Psoas muscle (tissue), 8 donors: ENCODE data around the gene ACBD5. TPM values are rescaled to one million over a fixed set of nuclear protein-coding genes. Genes with fewer than 3 reads are reported as not detected.
"Not testable (repeated sequence)": the region's sequence is repeated elsewhere in the genome, so short reads cannot be mapped to it uniquely, and the experiment has no call there.

Source experiments
- ATAC-seq, 4 donors: fragments of 200-7000 bp; cut with Tn5 transposase; one replicate each; pipeline ENCODE4 v1.9.1; 2020; ENCODE audit warnings: moderate library complexity in 3 of 4, mild to moderate bottlenecking in 2 of 4
- DNase-seq, 2 donors: peaks; one replicate each; pipeline ENCODE4 v3.0.0-alpha.2; 2020
- H3K27ac ChIP-seq: fragments of 200-600 bp; one replicate; pipeline ENCODE4 v1.8.0; 2022
- H3K27me3 ChIP-seq, 3 donors: fragments of 200-600 bp in 1 of 3; one replicate each; pipeline versions ENCODE4 v1.6.1 to v1.8.0; 2013 to 2022; ENCODE audit warnings: low read length in 2 of 3, mild to moderate bottlenecking in 2 of 3, moderate library complexity in 1 of 3; ENCODE audit not compliant: insufficient read depth in 3 of 3
- H3K36me3 ChIP-seq, 2 donors: fragments of 200-600 bp in 1 of 2; one replicate each; pipeline versions ENCODE4 v1.6.1 to v1.8.0; 2013 to 2022; ENCODE audit warnings: low read depth in 1 of 2, mild to moderate bottlenecking in 1 of 2, moderate library complexity in 1 of 2; ENCODE audit not compliant: insufficient read depth in 1 of 2
- H3K4me1 ChIP-seq: fragments of 200-600 bp; one replicate; pipeline ENCODE4 v1.8.0; 2022
- H3K4me3 ChIP-seq: fragments of 200-600 bp; one replicate; pipeline ENCODE4 v1.8.0; 2022; ENCODE audit warnings: mild to moderate bottlenecking
- H3K9me3 ChIP-seq: fragments of 200-600 bp; one replicate; pipeline ENCODE4 v1.8.0; 2022
- CTCF ChIP-seq: fragments of 200-600 bp; IDR thresholded peaks from one replicate; pipeline ENCODE4 v1.8.0; 2022; ENCODE audit warnings: antibody characterized with exemption
- WGBS, 3 donors: extraction: QIAGEN DNeasy Blood & Tissue Kit; methylation state at CpG; one replicate each; pipeline versions ENCODE4 v1.1.6 to v1.1.7; 2013; 5-methylcytosine and 5-hydroxymethylcytosine counted together
- intact Hi-C, 2 donors: fragments of 100-400 bp; cut with DNase I; formaldehyde crosslinking; loops; one replicate each; pipeline versions ENCODE4 v1.11.0 to v1.14.2; 2022
- polyA plus RNA-seq, 3 donors: library from polyadenylated mRNA; stranded (reverse); fragments of 200-250 nt; gene quantifications; one replicate each; pipeline ENCODE4 v1.2.3, GENCODE V29; 2013
- total RNA-seq, 4 donors: library from RNA; stranded (reverse); fragmentation: NEBNext Ultra II Directional in 2 of 4; extraction: Animal tissue kit (Norgen Biotek cat#: 25700) in 2 of 4; gene quantifications; one replicate each; pipeline versions ENCODE4 v1.2.1 to v1.2.4, GENCODE V29; 2021 to 2023
- donor health status: healthy with polysubstance abuse.
- donor health status: DM: no; HTN: no; CAD: no; lungs with moderate emphysema.
- donor health status: Bipolar disorder and iron deficiency.
- donor health status: healthy.
- donor health status: DM: yes; HTN: yes; CAD: no.
- donor health status: DM: no; HTN: no; CAD: no.
- donor health status: DM: no; HTN: no; CAD: no.
- donor health status: DM: yes; HTN: yes; CAD: no.

ACBD5 gene
- total and polyA plus RNA-seq, 7 donors = 18.4 to 53.6 (median 33.3) TPM

DNA sequence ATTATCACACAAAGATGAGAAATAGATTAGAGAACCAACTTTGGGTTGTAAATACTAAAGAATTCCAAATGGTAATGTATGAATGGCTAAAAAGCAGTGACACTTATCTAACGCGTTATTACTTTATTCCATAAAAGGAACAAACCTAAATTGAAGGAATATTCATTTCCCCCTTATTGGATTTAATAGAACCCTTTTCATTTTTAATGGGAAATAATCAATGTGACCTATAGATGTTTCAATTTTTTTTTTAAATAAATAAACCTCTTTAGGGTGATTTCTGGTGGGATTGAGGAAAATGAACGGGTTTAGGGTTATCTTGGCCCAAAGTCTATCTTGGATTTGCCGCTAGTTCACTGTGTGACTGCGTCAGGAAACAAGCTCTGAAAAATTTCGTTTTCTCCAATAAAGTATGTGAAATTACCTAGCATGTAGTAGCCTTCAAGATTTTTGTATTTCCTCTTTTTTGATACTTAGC is 1.9 kb upstream of the ACBD5 start:
- DNase-seq (no peak), ATAC-seq (no peak)
- 0 to 1% (median 1%) methylated on average over 6 of the region's 6 CpGs for WGBS, 3 donors
- Histone ChIP-seq H3K36me3 (peaks cover 0 to 6% of the 10 kb centered on the region in 2 donors), H3K4me1 (peaks cover 26% of the 10 kb centered on the region), H3K27ac (peak overlapping the region; percentile 99), H3K4me3 (peak overlapping the region; percentile 88), H3K27me3 (no peaks in the 10 kb centered on the region), H3K9me3 (no peaks in the 10 kb centered on the region)
- intact Hi-C loops = loop anchor here (5.0 to 10.0 kb wide), 2 partner anchors 90 to 262 kb away; partner anchors contain the start of genes RAB18 (in 2 of the 2) and YME1L1 (in 1 of the 2)
- no peak for TF ChIP-seq CTCF

DNA sequence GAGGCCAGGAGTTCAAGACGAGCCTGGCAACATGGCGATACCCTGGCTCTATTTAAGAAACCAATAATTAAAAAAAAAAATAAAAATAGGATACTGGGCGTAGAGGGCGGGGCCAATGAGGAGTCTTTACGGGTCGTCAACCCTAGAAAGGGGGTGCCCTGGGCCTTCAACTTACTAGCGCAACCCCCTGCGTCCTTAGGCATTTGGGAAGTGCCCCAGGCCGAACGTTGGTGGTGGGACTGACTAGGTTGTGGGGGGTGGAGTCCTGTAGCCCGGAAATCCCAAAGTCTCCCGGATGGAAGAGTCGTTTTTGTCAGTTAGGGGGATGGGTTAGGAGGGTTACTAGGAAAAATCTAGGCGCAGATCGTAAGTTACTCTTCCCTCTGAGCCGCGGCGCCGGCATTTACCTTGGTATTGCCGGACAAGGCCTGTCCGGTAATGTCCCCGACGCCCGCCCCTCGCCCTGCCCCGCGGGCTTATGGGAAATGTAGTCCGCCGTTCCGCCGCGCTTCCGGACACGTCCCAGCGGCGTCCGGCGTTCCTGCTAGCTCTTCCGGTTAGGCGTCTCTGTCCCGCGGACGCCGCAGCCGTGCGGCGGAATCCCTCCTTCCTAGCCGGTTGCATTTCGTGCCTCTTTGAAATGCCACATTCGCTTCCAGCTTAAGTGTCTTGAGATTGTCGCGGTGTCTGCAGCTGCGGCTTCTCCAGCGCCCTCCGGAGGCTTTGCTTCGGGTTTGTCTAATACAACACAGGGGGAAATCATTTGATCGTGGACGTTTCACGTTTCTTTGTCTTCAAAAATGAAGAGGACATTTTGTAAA is 1.3 kb upstream of the ACBD5 start:
- intact Hi-C loops = loop anchor here (1.0 to 10.0 kb wide), 3 partner anchors 88 to 263 kb away; partner anchors contain the start of genes RAB18 (in 2 of the 2) and YME1L1 (in 2 of the 2)
- peak; percentile 93 to 96 for DNase-seq

GRCh38 chr10:27241010-27241651 is 534 bp upstream of the ACBD5 start:
- Histone ChIP-seq H3K27me3 (no peaks in the 10 kb centered on the region), H3K36me3 (peaks cover 0 to 6% of the 10 kb centered on the region in 2 donors), H3K27ac (peak overlapping the region; percentile 99), H3K9me3 (no peaks in the 10 kb centered on the region), H3K4me1 (peaks cover 26% of the 10 kb centered on the region), H3K4me3 (peak overlapping the region; percentile 88)
- ATAC-seq = peak; percentile 11 to 23 (median 16)
- intact Hi-C loops = loop anchor here (1.0 to 10.0 kb wide), 3 partner anchors 87 to 264 kb away; partner anchors contain the start of genes RAB18 (in 2 of the 2) and YME1L1 (in 2 of the 2)
- no peak for TF ChIP-seq CTCF
- peak in 1 of 2 donors; percentile 62 for DNase-seq
- 3 to 7% (median 5%) methylated on average over 33 of the region's 33 CpGs for WGBS, 3 donors

More for the DNA sequence above, 1.3 kb upstream of the ACBD5 start:
- no peaks in the 10 kb centered on the region for H3K27me3 ChIP-seq
- peak; percentile 91 to 92 (median 92) for ATAC-seq
- H3K9me3 ChIP-seq = no peaks in the 10 kb centered on the region
- WGBS, 3 donors = 1 to 3% (median 1%) methylated on average over 53 to 59 of the region's 59 CpGs
- H3K4me3 ChIP-seq = peak overlapping the region; percentile 88
- peaks cover 26% of the 10 kb centered on the region for H3K4me1 ChIP-seq
- peaks cover 0 to 6% of the 10 kb centered on the region in 2 donors for H3K36me3 ChIP-seq
- peak; percentile 27 for TF ChIP-seq CTCF
- peak overlapping the region; percentile 99 for H3K27ac ChIP-seq

DNA sequence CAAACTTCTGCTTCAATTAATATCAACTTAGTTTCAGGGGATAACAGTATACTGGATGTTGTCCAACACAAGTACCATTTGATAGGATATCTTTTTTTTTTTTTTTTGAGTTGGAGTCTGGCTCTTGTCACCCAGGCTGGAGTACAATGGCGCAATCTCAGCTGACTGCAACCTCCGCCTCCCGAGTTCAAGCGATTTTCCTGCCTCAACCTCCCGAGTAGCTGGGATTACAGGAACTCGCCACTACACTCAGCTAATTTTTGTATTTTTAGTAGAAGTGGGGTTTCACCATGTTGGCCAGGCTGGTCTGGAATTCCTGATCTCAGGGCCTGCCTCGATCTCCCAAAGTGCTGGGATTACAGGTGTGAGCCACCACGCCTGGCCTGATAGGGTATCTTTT is 3.1 kb downstream of the ACBD5 start:
- intact Hi-C loops, DNase-seq, H3K9me3 ChIP-seq, H3K4me3 ChIP-seq, ATAC-seq, H3K27me3 ChIP-seq, H3K27ac ChIP-seq: not testable (repeated sequence)
- Histone ChIP-seq H3K4me1 (peaks cover 14% of the 10 kb centered on the region), H3K36me3 (peaks cover 0 to 38% of the 10 kb centered on the region in 2 donors)
- 96 to 97% (median 96%) methylated on average over 8 of the region's 8 CpGs for WGBS, 3 donors

GRCh38 chr10:27236589-27237128 is 3.9 kb downstream of the ACBD5 start:
- Histone ChIP-seq H3K36me3 (peaks cover 0 to 46% of the 10 kb centered on the region in 2 donors), H3K4me1 (peaks cover 14% of the 10 kb centered on the region)
- H3K9me3 ChIP-seq, ATAC-seq, H3K27ac ChIP-seq, H3K4me3 ChIP-seq, intact Hi-C loops, H3K27me3 ChIP-seq, DNase-seq: not testable (repeated sequence)
- 53 to 72% (median 66%) methylated on average over 9 of the region's 9 CpGs for WGBS, 3 donors
